CD4-positive, alpha-beta T cell (primary cell): ENCODE data around the gene CLTRN. TPM values are rescaled to one million over a fixed set of nuclear protein-coding genes. Genes with fewer than 3 reads are reported as not detected.

Experiments used
- ATAC-seq: fragments of 200-7000 bp; cut with Tn5 transposase; one replicate; pipeline ENCODE4 v1.10.0; 2022; ENCODE audit warnings: mild to moderate bottlenecking; ENCODE audit not compliant: poor library complexity
- CTCF ChIA-PET: fragments of 350-600 bp; sonication (Branson Sonifier 250); formaldehyde crosslinking; loops from one replicate; lab custom pipeline; 2021; ENCODE audit warnings: antibody characterized with exemption, inconsistent platforms; lab: Charles Lee
- POLR2A ChIA-PET: fragments of 350-600 bp; sonication (Branson Sonifier 250); formaldehyde crosslinking; loops from one replicate; lab custom pipeline; 2021; ENCODE audit warnings: antibody characterized with exemption, inconsistent platforms; lab: Charles Lee
- DNase-seq, 14 experiments: peaks; one replicate each; pipeline ENCODE4 v3.0.0-alpha.2; 2013 to 2020; ENCODE audit warnings: mixed read lengths in 2 of 14
- H3K27ac ChIP-seq, 2 donors: one replicate each; pipeline versions ENCODE4 v1.5.1 to v1.7.0; 2013; ENCODE audit warnings: low read length in 2 of 2, low read depth in 1 of 2, mild to moderate bottlenecking in 1 of 2
- H3K27me3 ChIP-seq, 2 experiments: 1 replicate in 1 of 2; 2 replicates in 1 of 2; pipeline versions ENCODE4 v1.6.1 to v1.7.0; 2013; ENCODE audit warnings: low read length in 2 of 2, control low read depth in 1 of 2, mild to moderate bottlenecking in 1 of 2, moderate library complexity in 1 of 2; ENCODE audit not compliant: insufficient read depth in 2 of 2, control insufficient read depth in 1 of 2
- H3K36me3 ChIP-seq: one replicate; pipeline ENCODE4 v1.6.1; 2013; ENCODE audit warnings: low read length, control low read depth; ENCODE audit not compliant: insufficient read depth
- H3K4me1 ChIP-seq: one replicate; pipeline ENCODE4 v1.6.1; 2013; ENCODE audit warnings: low read length, control low read depth; ENCODE audit not compliant: insufficient read depth
- H3K4me3 ChIP-seq: one replicate; pipeline ENCODE4 v1.5.1; 2013; ENCODE audit warnings: mild to moderate bottlenecking, low read length, moderate library complexity
- H3K9me3 ChIP-seq, 2 experiments: 1 replicate in 1 of 2; 2 replicates in 1 of 2; pipeline versions ENCODE4 v1.6.1 to v1.7.0; 2013; ENCODE audit warnings: low read length in 2 of 2, mild to moderate bottlenecking in 2 of 2, control low read depth in 1 of 2, moderate library complexity in 1 of 2; ENCODE audit not compliant: control insufficient read depth in 1 of 2, insufficient read depth in 1 of 2
- H3K27ac Mint-ChIP-seq: one replicate; pipeline ENCODE4 v1.8.0; 2020; ENCODE audit warnings: mixed read lengths
- H3K27me3 Mint-ChIP-seq: one replicate; pipeline ENCODE4 v1.8.0; 2021; ENCODE audit warnings: mixed read lengths
- H3K36me3 Mint-ChIP-seq: one replicate; pipeline ENCODE4 v1.8.0; 2021; ENCODE audit warnings: low read depth, mixed read lengths
- H3K4me1 Mint-ChIP-seq: one replicate; pipeline ENCODE4 v1.8.0; 2021; ENCODE audit warnings: low read depth, mixed read lengths
- H3K4me3 Mint-ChIP-seq: one replicate; pipeline ENCODE4 v1.8.0; 2020; ENCODE audit warnings: mild to moderate bottlenecking, mixed read lengths
- H3K9me3 Mint-ChIP-seq: one replicate; pipeline ENCODE4 v1.8.0; 2020; ENCODE audit warnings: mixed read lengths
- CTCF ChIP-seq: fragments of 200-600 bp; IDR thresholded peaks from one replicate; pipeline ENCODE4 v1.8.0; 2022; ENCODE audit warnings: antibody characterized with exemption, mild to moderate bottlenecking
- intact Hi-C, 2 experiments: fragments of 100-400 bp; cut with DNase I in 1 of 2; cut with micrococcal nuclease in 1 of 2; formaldehyde crosslinking; loops; one replicate each; pipeline versions ENCODE4 v1.15.1 to v1.9.0; 2023 to 2025; cut with DNase I, micrococcal nuclease
- total RNA-seq, 174 experiments: library from RNA in 2 of 174; stranded (reverse) in 2 of 174; gene quantifications; one replicate each; pipeline ENCODE4 v1.2.3 and lab custom pipeline; 2021 to 2026

CLTRN gene
- total RNA-seq, 2 experiments from 2014 or later, result 0.44 to 0.56 TPM

- Histone ChIP-seq H3K4me3 (no peak overlapping the region), H3K4me1 (no peaks in the 10 kb centered on the region), H3K27ac (no peak overlapping the region), H3K27me3 (no peaks in the 10 kb centered on the region), H3K36me3 (no peaks in the 10 kb centered on the region), H3K9me3 (no peaks in the 10 kb centered on the region)
- intact Hi-C loops, result loop anchor here in 1 of 2 experiments (2.0 kb wide), 1 partner anchor 64 kb away; no protein-coding TSS in a partner anchor
- no peak for DNase-seq
- no peak for ATAC-seq
- ChIA-PET POLR2A (no interaction called here), CTCF (no interaction called here)
- H3K36me3 Mint-ChIP-seq, result no peaks in the 10 kb centered on the region
- no peak overlapping the region for H3K27ac Mint-ChIP-seq
- no peaks in the 10 kb centered on the region for H3K27me3 Mint-ChIP-seq
- no peaks in the 10 kb centered on the region for H3K9me3 Mint-ChIP-seq
- TF ChIP-seq CTCF, result no peak
- no peak overlapping the region for H3K4me3 Mint-ChIP-seq
- H3K4me1 Mint-ChIP-seq, result peaks cover 12% of the 10 kb centered on the region
Measured at GRCh38 chrX:15644560-15644872, 20.1 kb downstream of the CLTRN start.

- Mint-ChIP-seq H3K36me3 (no peaks in the 10 kb centered on the region), H3K27me3 (no peaks in the 10 kb centered on the region), H3K9me3 (no peaks in the 10 kb centered on the region), H3K4me1 (peaks cover 12% of the 10 kb centered on the region), H3K4me3 (no peak overlapping the region), H3K27ac (no peak overlapping the region)
- CTCF ChIA-PET, result no interaction called here
- Histone ChIP-seq H3K9me3 (no peaks in the 10 kb centered on the region), H3K27me3 (no peaks in the 10 kb centered on the region), H3K4me1 (no peaks in the 10 kb centered on the region), H3K4me3 (no peak overlapping the region), H3K36me3 (no peaks in the 10 kb centered on the region), H3K27ac (no peak overlapping the region)
- no peak for ATAC-seq
- intact Hi-C loops, result loop anchor here in 1 of 2 experiments (2.0 kb wide), 1 partner anchor 63 kb away; no protein-coding TSS in a partner anchor
- peak in 1 of 14 experiments; percentile 8 for DNase-seq
- no peak for TF ChIP-seq CTCF
- POLR2A ChIA-PET, result no interaction called here
Measured at GRCh38 chrX:15643786-15644559, 20.6 kb downstream of the CLTRN start.

GRCh38 chrX:15631637-15632036 lies 33.0 kb downstream of the CLTRN start:
- Histone ChIP-seq H3K27me3 (no peaks in the 10 kb centered on the region), H3K36me3 (no peaks in the 10 kb centered on the region), H3K4me1 (no peaks in the 10 kb centered on the region), H3K27ac (no peak overlapping the region), H3K9me3 (no peaks in the 10 kb centered on the region), H3K4me3 (no peak overlapping the region)
- intact Hi-C loops, result no loop called here
- no peaks in the 10 kb centered on the region for H3K9me3 Mint-ChIP-seq
- H3K36me3 Mint-ChIP-seq, result no peaks in the 10 kb centered on the region
- no peak overlapping the region for H3K4me3 Mint-ChIP-seq
- no peak for TF ChIP-seq CTCF
- CTCF ChIA-PET, result no interaction called here
- no peaks in the 10 kb centered on the region for H3K27me3 Mint-ChIP-seq
- POLR2A ChIA-PET, result no interaction called here
- DNase-seq (no peak), ATAC-seq (no peak)
- H3K4me1 Mint-ChIP-seq, result no peaks in the 10 kb centered on the region
- no peak overlapping the region for H3K27ac Mint-ChIP-seq
